ENCODE measurements around the gene OR13F1.

OR13F1 gene

GRCh38 chr9:104539275-104539674 is 35.2 kb downstream of the OR13F1 start:
- DNase-seq (ENCODE audit: low spot score): no peak
- no peak for TF ChIP-seq CTCF (IDR thresholded peaks at IDR 0.05; ENCODE audit: borderline replicate concordance, control extremely low read depth, extremely low read depth, insufficient read depth, missing control alignments)
- in situ Hi-C loops (cut with MboI; ENCODE audit: low sequenced_read_pairs, unreplicated experiment): no loop called here

- no peak for DNase-seq (ENCODE audit: low spot score)
- in situ Hi-C loops (cut with MboI; ENCODE audit: low sequenced_read_pairs, unreplicated experiment): no loop called here
- TF ChIP-seq CTCF (IDR thresholded peaks at IDR 0.05; ENCODE audit: borderline replicate concordance, control extremely low read depth, extremely low read depth, insufficient read depth, missing control alignments): no peak
Observed at GRCh38 chr9:104544644-104545043, 40.6 kb downstream of the OR13F1 start.

GRCh38 chr9:104553261-104553660 is 49.2 kb downstream of the OR13F1 start:
- in situ Hi-C loops (cut with MboI; ENCODE audit: low sequenced_read_pairs, unreplicated experiment): no loop called here
- TF ChIP-seq CTCF (IDR thresholded peaks at IDR 0.05; ENCODE audit: borderline replicate concordance, control extremely low read depth, extremely low read depth, insufficient read depth, missing control alignments): no peak

More at GRCh38 chr9:104553261-104553660, 49.2 kb downstream of the OR13F1 start:
- DNase-seq (ENCODE audit: low spot score): no peak

Measured in GM13976 (cell line).